ENCODE data around the gene ANKFY1. TPM values are rescaled to one million over a fixed set of nuclear protein-coding genes. Genes with fewer than 3 reads are reported as not detected.

Gene ANKFY1
- total RNA-seq, 1 donor from 2014 or later: 16.2 TPM

DNA sequence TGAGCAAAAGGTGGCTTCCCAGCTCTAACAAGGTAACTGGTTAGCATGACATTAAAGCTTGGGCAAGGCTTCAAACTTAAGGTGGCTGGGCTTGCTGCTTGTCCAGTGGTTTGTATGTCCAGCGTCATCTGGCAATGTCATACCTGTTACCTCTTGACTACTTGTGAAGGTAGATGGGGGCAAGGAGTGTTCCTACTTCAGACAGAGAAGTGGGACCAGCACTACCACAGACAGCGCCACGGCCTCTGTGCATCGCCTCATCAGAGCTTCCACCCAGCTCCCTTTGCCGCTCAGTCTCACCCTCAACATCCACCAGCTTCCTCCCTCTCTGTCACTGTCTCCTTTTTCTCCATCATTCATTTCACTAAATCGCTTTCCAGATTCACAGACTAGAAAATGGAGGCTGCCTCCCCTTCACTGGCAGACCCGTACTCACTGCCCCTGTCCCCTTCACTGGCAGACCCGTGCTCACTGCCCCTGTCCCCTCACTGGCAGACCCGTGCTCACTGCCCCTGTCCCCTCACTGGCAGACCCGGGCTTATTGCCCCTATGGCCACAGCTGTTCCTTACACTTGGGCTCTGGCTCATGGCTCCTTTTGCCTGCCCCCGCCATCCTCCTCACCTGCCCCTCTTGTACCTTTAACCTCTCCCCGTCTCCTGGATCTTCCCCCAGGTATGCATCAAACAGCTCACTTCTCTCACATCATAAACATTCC lies 106.0 kb downstream of the ANKFY1 start:
- intact Hi-C loops (cut with DNase I): no loop called here
- H3K36me3 ChIP-seq: peaks cover 19 to 37% of the 10 kb centered on the region in 2 donors
- no peaks in the 10 kb centered on the region for H3K27me3 ChIP-seq
- no peak overlapping the region for H3K4me3 ChIP-seq
- no peak for DNase-seq (ENCODE audit: low spot score in 2 of 2)
- no peaks in the 10 kb centered on the region for H3K9me3 ChIP-seq
- H3K27ac ChIP-seq: no peak overlapping the region
- H3K4me1 ChIP-seq: peaks cover 4 to 12% of the 10 kb centered on the region in 2 donors
- TF ChIP-seq CTCF (IDR thresholded peaks at IDR 0.05): no peak

- DNase-seq (ENCODE audit: low spot score in 2 of 2): no peak
- H3K4me1 ChIP-seq: peaks cover 4 to 9% of the 10 kb centered on the region in 2 donors
- no peaks in the 10 kb centered on the region for H3K9me3 ChIP-seq
- H3K27me3 ChIP-seq: no peaks in the 10 kb centered on the region
- H3K4me3 ChIP-seq: no peak overlapping the region
- no peak overlapping the region for H3K27ac ChIP-seq
- intact Hi-C loops (cut with DNase I): no loop called here
- TF ChIP-seq CTCF (IDR thresholded peaks at IDR 0.05): no peak
- H3K36me3 ChIP-seq: peaks cover 19 to 38% of the 10 kb centered on the region in 2 donors
These were observed 106.9 kb downstream of the ANKFY1 start for GRCh38 chr17:4156750-4157381.

GRCh38 chr17:4155980-4156620 lies 107.7 kb downstream of the ANKFY1 start:
- DNase-seq (ENCODE audit: low spot score in 2 of 2): no peak
- no peak for TF ChIP-seq CTCF (IDR thresholded peaks at IDR 0.05)
- Histone ChIP-seq H3K4me3 (no peak overlapping the region), H3K9me3 (no peaks in the 10 kb centered on the region), H3K27me3 (no peaks in the 10 kb centered on the region), H3K27ac (no peak overlapping the region), H3K4me1 (peaks cover 0 to 3% of the 10 kb centered on the region in 2 donors), H3K36me3 (peaks cover 20 to 44% of the 10 kb centered on the region in 2 donors)
- intact Hi-C loops (cut with DNase I): no loop called here

DNA sequence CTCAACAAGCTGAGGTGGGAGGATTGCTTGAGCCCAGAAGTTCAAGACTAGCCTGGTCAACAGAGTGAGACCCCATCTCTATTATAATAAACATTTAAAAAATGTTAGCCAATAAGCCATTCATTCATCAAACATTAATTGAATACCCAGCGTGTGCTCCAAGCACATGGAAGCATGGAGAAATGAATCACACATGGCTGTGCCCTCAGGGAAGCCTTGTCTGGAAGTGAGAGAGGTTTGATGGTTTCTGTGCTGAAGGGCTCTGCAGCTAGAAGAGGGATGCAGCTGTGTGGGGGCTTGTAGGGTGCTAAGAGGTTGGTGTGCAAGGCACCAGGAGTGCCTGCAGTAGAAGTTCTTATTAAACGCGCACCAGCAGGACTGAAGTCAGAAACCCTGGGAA lies 109.6 kb downstream of the ANKFY1 start:
- no peak for TF ChIP-seq CTCF (IDR thresholded peaks at IDR 0.05)
- Histone ChIP-seq H3K4me1 (no peaks in the 10 kb centered on the region), H3K36me3 (peaks cover 31 to 41% of the 10 kb centered on the region in 2 donors), H3K9me3 (no peaks in the 10 kb centered on the region), H3K27me3 (no peaks in the 10 kb centered on the region), H3K27ac (no peak overlapping the region), H3K4me3 (no peak overlapping the region)
- intact Hi-C loops (cut with DNase I): no loop called here
- no peak for DNase-seq (ENCODE audit: low spot score in 2 of 2)

DNA sequence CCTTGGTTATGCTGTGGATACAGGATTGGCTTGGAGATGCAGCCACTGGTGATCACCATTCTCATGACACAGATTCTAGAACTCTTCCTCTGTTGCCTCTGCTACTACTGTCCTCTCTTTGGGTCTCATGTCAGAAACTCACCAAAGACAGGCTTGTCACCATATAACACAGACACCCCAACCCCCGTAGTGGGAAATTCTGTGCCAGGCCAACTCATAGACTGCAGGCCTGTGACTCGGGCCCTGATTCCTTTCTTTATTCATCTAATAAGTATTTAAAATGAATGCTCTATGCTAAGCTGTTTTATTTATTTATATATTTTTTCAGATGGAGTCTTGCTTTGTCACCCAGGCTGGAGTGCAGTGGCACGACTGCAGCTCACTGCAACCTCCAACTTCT lies 111.3 kb downstream of the ANKFY1 start:
- Histone ChIP-seq H3K27me3 (no peaks in the 10 kb centered on the region), H3K4me1 (no peaks in the 10 kb centered on the region), H3K4me3 (no peak overlapping the region), H3K9me3 (no peaks in the 10 kb centered on the region), H3K36me3 (peaks cover 31 to 39% of the 10 kb centered on the region in 2 donors), H3K27ac (no peak overlapping the region)
- no peak for TF ChIP-seq CTCF (IDR thresholded peaks at IDR 0.05)
- intact Hi-C loops (cut with DNase I): no loop called here
- no peak for DNase-seq (ENCODE audit: low spot score in 2 of 2)
